ENCODE results near the gene SLC49A4.

- no peak for TF ChIP-seq CTCF (IDR thresholded peaks at IDR 0.05; ENCODE audit: low read length)
- TF ChIP-seq EZH2 (IDR thresholded peaks at IDR 0.05; ENCODE audit: borderline replicate concordance, low read length), result no peak
These were observed 85.3 kb downstream of the SLC49A4 start for GRCh38 chr3:122880173-122880572.
